Stimulated activated CD4-positive, alpha-beta T cell treated with anti-CD3 and anti-CD28 coated beads, Interleukin-2, amount 100 ng/mL, for 24 hours (primary cell): ENCODE measurements around the gene GAMT.
"Not testable (repeated sequence)": the region's sequence is repeated elsewhere in the genome, so short reads cannot be mapped to it uniquely, and the experiment has no call there.

Experiments
- DNase-seq, 2 donors: peaks; one replicate each; pipeline ENCODE4 v3.0.0-alpha.2; 2020

The GAMT gene

DNA sequence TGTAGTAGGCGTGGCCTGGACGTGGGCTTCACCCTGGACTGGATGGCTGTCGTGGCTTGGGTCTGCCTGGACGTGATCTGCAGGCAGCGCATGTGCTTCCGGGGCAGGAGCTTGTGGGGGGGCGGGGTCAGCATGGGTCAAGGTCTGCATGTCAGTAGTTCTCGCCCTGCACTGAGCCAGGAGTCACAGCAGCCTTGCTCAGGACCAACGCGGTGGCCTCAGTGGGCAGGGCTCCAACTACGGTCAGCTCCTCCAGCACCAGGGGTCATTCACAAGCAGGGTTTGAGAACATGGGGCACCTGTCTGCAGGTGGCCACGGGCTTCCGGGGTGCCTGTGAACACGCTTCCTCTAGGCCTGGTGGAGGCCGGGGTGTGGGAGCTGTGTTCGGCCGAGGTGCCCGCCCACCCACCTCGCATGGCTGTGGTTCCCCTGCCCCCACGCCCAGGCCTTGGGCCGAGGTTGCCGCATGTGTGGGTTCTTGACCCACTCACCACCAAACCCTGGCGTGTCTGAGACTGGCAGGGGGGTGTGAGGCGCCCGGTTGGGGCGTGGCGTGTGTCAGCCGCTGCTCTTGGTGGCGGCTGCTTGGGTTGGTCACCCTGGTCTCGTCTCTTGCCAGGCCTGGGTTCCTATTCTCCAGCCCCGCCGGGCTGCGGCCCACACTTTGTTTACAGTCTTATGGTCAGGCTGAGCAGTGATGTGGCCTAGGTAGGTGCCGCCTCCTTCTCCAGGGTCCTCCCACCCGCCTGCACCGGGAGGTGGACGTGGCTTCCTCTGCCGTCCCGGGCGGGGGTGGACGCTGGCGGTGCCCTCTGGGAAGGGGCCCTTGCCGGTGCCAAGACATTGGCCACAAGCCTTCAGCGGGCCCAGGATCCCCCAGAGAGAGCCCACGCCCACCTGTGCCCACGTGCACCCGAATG lies 32.0 kb upstream of the GAMT start:
- DNase-seq = no peak

DNA sequence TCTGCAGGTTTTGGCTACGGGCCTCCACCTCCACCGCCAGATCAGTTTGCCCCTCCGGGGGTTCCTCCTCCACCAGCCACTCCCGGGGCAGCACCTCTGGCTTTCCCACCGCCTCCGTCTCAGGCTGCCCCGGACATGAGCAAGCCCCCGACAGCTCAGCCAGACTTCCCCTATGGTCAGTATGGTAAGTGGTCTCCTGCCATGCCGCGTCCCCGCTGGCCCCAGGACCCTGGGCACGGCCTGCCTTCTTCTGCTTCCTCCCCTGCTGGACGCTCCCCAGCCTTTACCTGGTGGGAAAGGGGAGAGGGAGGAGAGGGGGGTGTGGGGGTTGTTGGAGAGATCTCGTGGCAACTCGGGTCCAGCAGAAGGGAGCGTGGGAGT lies 31.2 kb upstream of the GAMT start:
- no peak for DNase-seq

GRCh38 chr19:1431759-1432506 lies 30.6 kb upstream of the GAMT start:
- no peak for DNase-seq

- no peak for DNase-seq
Measured at GRCh38 chr19:1430246-1430645, 28.9 kb upstream of the GAMT start.

DNA sequence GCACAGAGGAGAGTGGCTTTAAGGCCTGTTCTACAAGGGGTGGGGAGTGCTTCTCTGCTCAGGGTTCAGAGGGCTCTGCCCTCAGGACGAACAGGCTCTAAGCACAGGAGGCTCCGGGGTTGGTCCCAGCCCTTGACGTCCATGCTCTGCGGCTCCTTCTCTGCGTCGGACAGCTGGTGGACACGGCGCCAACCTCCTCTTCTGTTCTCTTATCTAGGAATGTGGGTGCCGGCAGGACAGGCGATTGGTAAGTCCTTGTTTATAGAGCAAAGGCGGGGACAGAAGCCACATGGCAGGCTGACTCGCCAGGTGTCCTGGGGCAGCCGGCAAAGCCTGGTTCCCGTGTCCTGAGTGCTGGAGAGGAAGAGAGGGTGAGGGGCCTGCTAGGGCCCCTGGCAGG lies 28.4 kb upstream of the GAMT start:
- DNase-seq = no peak

DNA sequence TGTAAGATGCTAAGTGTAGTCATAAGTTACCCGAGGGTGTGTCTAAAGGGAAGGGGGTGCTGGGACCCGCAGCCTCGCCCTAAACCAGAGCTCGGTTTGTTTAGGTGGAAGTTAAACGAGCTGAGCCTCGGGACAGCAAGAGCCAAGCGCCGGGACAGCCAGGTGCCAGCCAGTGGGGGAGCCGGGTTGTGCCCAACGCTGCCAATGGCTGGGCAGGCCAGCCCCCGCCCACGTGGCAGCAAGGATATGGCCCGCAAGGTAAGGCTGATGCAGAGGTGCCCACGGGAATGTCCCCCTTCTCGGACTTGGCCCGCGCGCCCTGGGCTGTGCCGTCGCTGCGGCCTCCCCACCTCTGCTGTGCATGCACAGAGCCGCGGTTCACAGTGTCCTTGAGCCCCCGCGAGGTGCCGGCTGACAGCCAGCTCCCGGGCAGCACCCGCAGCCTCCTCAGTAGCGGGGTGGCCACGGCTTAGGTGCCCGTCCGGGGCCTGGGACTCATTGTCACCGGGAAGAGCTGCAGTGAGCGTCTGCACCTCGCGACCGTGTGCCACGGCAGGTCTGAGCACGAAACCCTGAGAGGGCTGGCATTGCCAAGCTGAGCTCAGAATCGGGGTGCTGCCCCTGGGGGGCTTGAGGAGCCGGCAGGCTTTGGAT lies 27.5 kb upstream of the GAMT start:
- DNase-seq = no peak

- no peak for DNase-seq
Measured at GRCh38 chr19:1427221-1427920, 26.0 kb upstream of the GAMT start.

DNA sequence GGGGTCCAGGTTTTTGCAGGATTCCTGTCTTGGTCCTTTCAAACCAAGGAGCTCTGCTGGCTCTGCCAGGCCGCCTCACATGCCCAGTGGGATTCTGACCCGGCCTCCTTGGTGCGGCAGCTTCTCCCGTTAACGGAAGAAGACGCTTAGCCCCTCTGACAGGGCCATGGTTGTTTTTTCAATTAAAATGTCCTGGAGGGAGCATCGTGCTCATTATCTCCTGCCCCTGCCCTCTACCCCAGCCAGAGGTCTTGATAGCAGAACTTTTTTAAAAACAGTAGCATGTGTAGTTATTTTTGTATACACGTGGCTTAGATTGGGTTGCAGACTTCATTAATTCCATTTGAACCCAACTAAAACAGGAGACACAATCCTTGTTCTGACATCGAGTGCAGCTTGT lies 25.4 kb upstream of the GAMT start:
- DNase-seq = no peak

DNA sequence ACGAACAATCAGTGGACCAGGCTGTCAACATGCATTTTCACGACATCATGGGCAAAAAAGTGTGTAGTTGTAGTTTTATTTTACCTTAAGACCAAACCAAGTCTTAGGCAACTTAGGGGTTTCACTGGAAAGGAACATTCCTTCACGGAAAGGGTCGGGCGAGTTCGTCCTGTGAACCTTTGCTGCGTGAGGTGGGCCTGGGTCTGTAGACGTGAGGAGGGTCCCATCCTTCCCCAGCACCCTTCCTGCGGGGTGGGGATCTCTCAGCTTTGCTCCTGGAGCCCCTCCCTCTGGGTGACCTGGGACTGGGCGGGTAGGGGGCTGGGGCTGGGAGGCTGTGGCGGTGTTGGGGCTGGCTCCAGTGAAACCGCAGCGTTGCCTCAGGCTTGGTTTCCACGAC lies 24.6 kb upstream of the GAMT start:
- DNase-seq = no peak

DNA sequence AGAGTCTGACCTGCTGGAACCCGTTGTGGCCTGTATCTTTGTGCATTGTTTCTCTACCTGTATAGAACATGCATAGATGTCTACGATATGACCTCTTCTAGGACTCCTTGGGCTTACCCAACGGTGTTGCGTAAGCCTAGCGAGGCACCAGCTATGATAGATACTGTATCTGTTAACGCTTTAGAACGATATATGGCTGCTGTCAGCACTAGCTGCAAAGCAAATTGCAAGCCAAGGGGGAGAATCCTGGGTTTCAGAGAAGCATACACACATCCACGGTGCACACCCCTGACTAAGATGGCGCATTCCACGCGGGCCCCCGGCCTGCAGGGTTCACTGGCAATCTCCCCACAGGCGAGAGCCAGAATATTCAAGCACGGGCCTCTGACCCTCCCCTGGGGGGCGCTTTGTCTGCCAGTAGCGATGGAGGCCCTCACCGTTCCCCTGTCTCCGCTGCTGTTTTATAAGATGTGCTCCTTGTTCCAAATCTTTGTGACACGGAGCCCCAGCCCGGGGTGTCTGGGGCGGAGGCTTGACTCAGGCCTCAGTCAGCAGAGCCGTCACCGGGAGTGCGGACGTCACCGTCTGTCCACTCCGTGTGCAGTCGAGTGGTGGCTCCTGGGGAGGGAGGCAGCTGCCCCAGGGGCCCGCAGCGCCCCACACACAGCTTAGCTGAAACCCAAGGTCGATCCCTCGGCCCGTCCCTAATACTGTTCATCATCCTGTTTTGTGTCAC lies 23.9 kb upstream of the GAMT start:
- no peak for DNase-seq

- DNase-seq = no peak
Measured at GRCh38 chr19:1424192-1424955, 23.0 kb upstream of the GAMT start.

GRCh38 chr19:1423436-1424191 lies 22.3 kb upstream of the GAMT start:
- DNase-seq = no peak

DNA sequence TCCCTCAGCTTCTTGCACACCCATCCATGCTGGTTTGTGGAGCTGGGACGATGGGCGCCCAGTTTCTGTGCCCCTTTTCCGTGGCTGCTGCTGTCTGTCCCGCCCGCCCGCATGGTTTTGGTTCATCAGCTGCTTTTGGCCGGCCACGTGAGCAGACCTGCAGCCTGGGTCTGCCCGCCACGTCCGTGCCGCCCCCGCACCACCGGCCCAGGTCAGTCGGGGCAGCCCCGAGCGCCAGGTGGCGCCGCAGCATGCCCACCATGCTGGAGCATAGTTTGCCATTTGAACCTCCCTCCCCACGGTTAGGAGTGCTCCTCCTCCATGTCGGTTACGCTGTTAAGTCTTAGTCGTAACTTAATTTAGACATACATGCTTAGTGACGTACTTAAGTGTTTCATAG lies 21.6 kb upstream of the GAMT start:
- no peak for DNase-seq

- DNase-seq = no peak
Measured at GRCh38 chr19:1422360-1422759, 21.0 kb upstream of the GAMT start.

- no peak for DNase-seq
Measured at GRCh38 chr19:1421958-1422305, 20.6 kb upstream of the GAMT start.

DNA sequence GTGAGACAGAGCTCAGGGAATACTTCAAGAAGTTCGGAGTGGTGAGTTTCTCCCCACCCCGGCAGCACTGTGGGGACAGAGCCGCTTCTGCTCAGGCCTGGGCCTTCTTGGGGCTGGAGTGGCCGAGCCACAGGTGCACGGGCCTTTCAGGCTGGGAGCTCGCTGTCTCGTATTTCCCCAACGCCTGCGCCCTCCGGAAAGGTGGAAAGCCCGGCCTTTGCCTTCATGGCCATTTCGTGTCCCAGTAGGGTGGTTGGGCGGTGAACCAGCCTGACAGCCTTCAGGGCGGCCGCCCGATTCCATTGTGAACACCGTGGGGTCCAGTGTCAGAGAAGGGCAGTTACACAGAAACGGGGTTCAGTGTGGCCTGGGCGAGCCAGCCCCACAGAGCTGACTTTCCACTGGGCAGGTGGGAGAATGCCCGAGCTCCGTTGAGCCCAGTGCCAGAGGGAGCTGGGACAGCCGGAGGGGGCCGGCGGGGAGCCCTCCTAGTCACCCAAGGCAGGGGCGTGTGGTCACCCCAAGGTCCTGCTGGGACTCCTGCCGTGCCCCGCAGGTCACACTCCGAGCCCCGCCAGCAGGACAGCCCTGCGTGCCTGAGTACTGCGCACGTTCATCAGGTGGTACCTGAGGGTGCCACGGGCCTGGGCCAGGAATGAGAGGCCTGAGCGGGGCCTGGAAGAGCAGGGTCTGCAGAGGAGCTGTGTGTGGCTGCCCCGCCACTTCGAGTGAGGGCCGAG lies 20.0 kb upstream of the GAMT start:
- no peak for DNase-seq

DNA sequence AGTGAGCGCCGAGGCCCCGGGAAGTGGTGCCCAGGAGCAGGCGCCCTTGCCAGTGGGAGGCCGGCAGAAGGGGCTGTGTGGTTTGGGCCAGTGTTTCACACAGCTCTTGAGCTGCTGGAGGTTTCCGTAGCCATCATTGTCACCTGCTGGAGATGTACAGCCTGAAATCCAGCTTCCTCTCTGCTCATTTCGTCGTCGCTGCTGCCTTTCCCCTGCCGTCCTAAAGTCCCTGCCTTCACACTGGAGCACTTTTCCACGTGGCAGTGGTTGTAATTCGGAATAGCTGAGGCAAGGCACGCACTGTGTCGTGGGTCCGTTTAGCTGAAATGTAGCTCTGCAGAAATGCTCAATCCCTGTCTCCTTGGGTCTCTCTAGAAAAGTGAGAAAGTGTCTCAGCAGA lies 19.2 kb upstream of the GAMT start:
- DNase-seq = no peak

DNA sequence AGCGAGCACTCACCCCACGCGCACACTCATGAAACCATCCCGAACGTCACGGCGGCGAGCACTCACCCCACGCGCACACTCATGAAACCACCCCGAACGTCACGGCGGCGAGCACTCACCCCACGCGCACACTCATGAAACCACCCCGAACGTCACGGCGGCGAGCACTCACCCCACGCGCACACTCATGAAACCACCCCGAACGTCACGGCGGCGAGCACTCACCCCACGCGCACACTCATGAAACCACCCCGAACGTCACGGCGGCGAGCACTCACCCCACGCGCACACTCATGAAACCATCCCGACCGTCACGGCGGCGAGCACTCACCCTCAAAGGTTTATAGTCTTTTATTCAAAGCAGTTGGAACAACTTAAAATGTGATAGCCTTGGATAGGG lies 18.7 kb upstream of the GAMT start:
- not testable (repeated sequence) for DNase-seq

DNA sequence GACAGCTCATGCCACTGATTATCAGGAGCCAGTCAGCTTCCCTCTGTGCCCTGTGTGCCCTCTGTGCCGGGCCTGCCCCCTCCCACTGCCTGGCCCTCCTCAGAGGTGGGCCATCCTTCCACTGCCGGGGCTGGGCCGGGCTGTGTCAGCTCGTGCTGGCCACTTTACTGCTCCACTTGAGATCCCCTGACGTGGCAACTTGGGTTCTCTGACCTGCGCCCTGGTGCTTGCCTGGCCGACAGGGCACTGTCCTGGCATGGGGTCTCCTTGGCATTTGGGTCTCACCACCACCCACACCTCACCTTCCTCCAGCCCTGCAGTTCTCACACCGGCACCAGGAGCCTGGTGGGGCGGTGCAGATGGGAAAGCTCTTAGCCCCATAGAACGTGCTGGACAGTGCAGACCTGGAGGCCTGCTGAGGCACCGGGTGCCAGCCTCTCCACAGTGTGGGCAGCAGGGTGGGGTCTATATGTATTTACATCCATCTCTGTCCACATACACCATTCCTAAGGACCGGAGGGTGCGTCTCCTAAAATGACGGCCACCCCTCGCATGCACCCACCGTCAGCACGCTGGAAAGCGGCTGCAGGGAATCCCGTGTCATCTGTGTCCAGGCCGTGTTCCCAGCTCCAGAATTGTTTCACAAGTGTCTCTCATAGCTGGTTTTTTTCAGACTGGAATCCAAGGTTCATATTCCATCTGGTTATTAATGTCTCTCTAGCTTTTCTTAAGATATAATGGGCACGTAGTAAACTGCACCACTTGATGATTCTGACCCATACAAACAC lies 17.8 kb upstream of the GAMT start:
- no peak for DNase-seq

DNA sequence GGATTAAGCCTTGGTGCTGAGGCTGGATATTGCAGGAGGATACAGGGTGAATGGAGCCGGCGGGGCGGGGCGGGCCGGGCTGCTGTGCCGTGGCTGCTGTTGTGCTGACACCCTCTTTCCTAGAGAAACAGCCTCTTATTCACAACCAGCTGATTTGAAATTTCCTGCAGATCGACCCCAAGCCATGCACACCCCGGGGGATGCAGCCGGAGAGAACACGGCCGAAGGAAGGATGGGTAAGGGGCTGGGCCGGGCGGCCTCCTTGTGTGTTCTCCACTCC lies 17.1 kb upstream of the GAMT start:
- DNase-seq = no peak
